IMR-90 (cell line): ENCODE results near the gene RTP5. TPM values are rescaled to one million over a fixed set of nuclear protein-coding genes. Genes with fewer than 3 reads are reported as not detected.

Source experiments
- ATAC-seq: fragments of 200-7000 bp; cut with Tn5 transposase; 2 replicates; pipeline ENCODE4 v1.9.1; 2020; ENCODE audit warnings: low read depth, mild to moderate bottlenecking, moderate library complexity
- BruUV-seq: library from RNA; stranded (reverse); fragments of 400-500 nt; replicated peaks from 2 replicates; lab custom pipeline; 2021; lab: Mats Ljungman, UMichigan
- CTCF ChIA-PET: fragments of 300-600 bp; formaldehyde crosslinking; extraction: SDS; loops from one replicate; lab custom pipeline; 2021; ENCODE audit warnings: antibody characterized with exemption; lab: Yijun Ruan, JAX
- POLR2A ChIA-PET: fragments of 300-600 bp; sonication (Branson Sonifier 250); formaldehyde crosslinking; loops from one replicate; lab custom pipeline; 2022; ENCODE audit warnings: antibody characterized with exemption; ENCODE audit not compliant: unreplicated experiment; lab: Charles Lee
- DNase-seq: peaks from one replicate; pipeline ENCODE4 v3.0.0; 2013
- H2AFZ ChIP-seq: replicated peaks from 2 replicates; pipeline ENCODE3; 2013; ENCODE audit warnings: low read length, mild to moderate bottlenecking; ENCODE audit not compliant: poor library complexity
- H2AK5ac ChIP-seq: 2 replicates; pipeline ENCODE4 v1.6.1; 2013; ENCODE audit warnings: low read depth, low read length, inconsistent platforms
- H2AK9ac ChIP-seq: replicated peaks from 2 replicates; pipeline ENCODE3; 2013; ENCODE audit warnings: mild to moderate bottlenecking, low read depth, low read length, moderate library complexity; ENCODE audit not compliant: poor library complexity
- H2BK120ac ChIP-seq: 2 replicates; pipeline ENCODE4 v1.6.1; 2013; ENCODE audit warnings: low read depth, low read length, inconsistent platforms
- H2BK15ac ChIP-seq: 3 replicates; pipeline ENCODE4 v1.6.1; 2013; ENCODE audit warnings: low read depth, low read length, inconsistent platforms
- H2BK20ac ChIP-seq: 2 replicates; pipeline ENCODE4 v1.6.1; 2013; ENCODE audit warnings: low read depth, mild to moderate bottlenecking, inconsistent platforms, low read length, moderate library complexity
- H2BK5ac ChIP-seq: 2 replicates; pipeline ENCODE4 v1.6.1; 2013; ENCODE audit warnings: mild to moderate bottlenecking, low read depth, low read length, inconsistent platforms; ENCODE audit not compliant: poor library complexity, severe bottlenecking
- H3K14ac ChIP-seq: replicated peaks from 2 replicates; pipeline ENCODE4 v1.6.1; 2013; ENCODE audit warnings: low read depth, low read length, inconsistent platforms
- H3K18ac ChIP-seq: 2 replicates; pipeline ENCODE4 v1.6.1; 2013; ENCODE audit warnings: low read depth, low read length, control low read depth
- H3K23ac ChIP-seq: 2 replicates; pipeline ENCODE4 v1.6.1; 2013; ENCODE audit warnings: low read depth, low read length, inconsistent platforms
- H3K27ac ChIP-seq: 2 replicates; pipeline ENCODE4 v1.5.1; 2013; ENCODE audit warnings: mild to moderate bottlenecking, control low read depth, low read length; ENCODE audit not compliant: insufficient read depth
- H3K27me3 ChIP-seq: 2 replicates; pipeline ENCODE4 v1.6.1; 2013; ENCODE audit warnings: low read length; ENCODE audit not compliant: control insufficient read depth, insufficient read depth
- H3K36me3 ChIP-seq: 2 replicates; pipeline ENCODE4 v1.6.1; 2013; ENCODE audit warnings: low read length, mixed read lengths; ENCODE audit not compliant: control insufficient read depth, insufficient read depth
- H3K4ac ChIP-seq: 2 replicates; pipeline ENCODE4 v1.6.1; 2013; ENCODE audit warnings: low read depth, low read length, inconsistent platforms
- H3K4me1 ChIP-seq: 2 replicates; pipeline ENCODE4 v1.6.1; 2013; ENCODE audit warnings: low read length, mixed read lengths; ENCODE audit not compliant: control insufficient read depth, insufficient read depth
- H3K4me2 ChIP-seq: 2 replicates; pipeline ENCODE4 v1.6.1; 2013; ENCODE audit warnings: low read depth, mild to moderate bottlenecking, control low read depth, low read length, moderate library complexity
- H3K4me3 ChIP-seq: 2 replicates; pipeline ENCODE4 v1.5.1; 2013; ENCODE audit warnings: low read depth, mild to moderate bottlenecking, control low read depth, low read length, moderate library complexity; ENCODE audit not compliant: insufficient read depth
- H3K56ac ChIP-seq: 2 replicates; pipeline ENCODE4 v1.6.1; 2013; ENCODE audit warnings: low read length, inconsistent platforms; ENCODE audit not compliant: insufficient read depth; ENCODE audit errors: extremely low read depth
- H3K79me1 ChIP-seq, 2 experiments: 2 replicates each; pipeline ENCODE4 v1.6.1; 2013; ENCODE audit warnings: low read length in 2 of 2, inconsistent platforms in 1 of 2, low read depth in 1 of 2
- H3K9ac ChIP-seq: 2 replicates; pipeline ENCODE4 v1.6.1; 2013; ENCODE audit warnings: low read depth, low read length, control low read depth
- H3K9me1 ChIP-seq: 2 replicates; pipeline ENCODE4 v1.6.1; 2013; ENCODE audit warnings: low read length, inconsistent platforms; ENCODE audit not compliant: insufficient read depth
- H3K9me3 ChIP-seq: 2 replicates; pipeline ENCODE4 v1.6.1; 2013; ENCODE audit warnings: low read length; ENCODE audit not compliant: control insufficient read depth, insufficient read depth
- H4K20me1 ChIP-seq: 2 replicates; pipeline ENCODE4 v1.6.1; 2013; ENCODE audit warnings: low read length, inconsistent platforms; ENCODE audit not compliant: insufficient read depth
- H4K5ac ChIP-seq: 2 replicates; pipeline ENCODE4 v1.6.1; 2013; ENCODE audit warnings: mild to moderate bottlenecking, low read depth, low read length, control low read depth
- H4K8ac ChIP-seq, 2 experiments: 2 replicates each; pipeline ENCODE4 v1.6.1; 2013; ENCODE audit warnings: low read depth in 2 of 2, low read length in 2 of 2, control low read depth in 1 of 2, inconsistent platforms in 1 of 2
- H4K91ac ChIP-seq: 2 replicates; pipeline ENCODE4 v1.6.1; 2013; ENCODE audit warnings: low read depth, low read length, inconsistent platforms; ENCODE audit not compliant: insufficient read depth
- CTCF ChIP-seq: conservative IDR thresholded peaks from 2 replicates; pipeline ENCODE4 v1.5.1; 2012; ENCODE audit warnings: mild to moderate bottlenecking, low read depth, low read length, improper control_type of control experiment
- MAZ ChIP-seq: IDR thresholded peaks from 2 replicates; pipeline ENCODE4 v1.6.1; 2012; ENCODE audit warnings: low read depth, mild to moderate bottlenecking, low read length, improper control_type of control experiment, moderate library complexity, borderline replicate concordance
- WGBS, 2 experiments: methylation state at CpG; one replicate each; pipeline versions ENCODE4 v1.1.5 to v1.1.7; 2013; ENCODE audit warnings: missing lambda C conversion rate in 2 of 2; ENCODE audit not compliant: insufficient read length in 1 of 2; ENCODE audit errors: extremely low coverage in 2 of 2; 5-methylcytosine and 5-hydroxymethylcytosine counted together
- dilution Hi-C: fragments of 300-500 bp; cut with HindIII; formaldehyde crosslinking; loops from one replicate; pipeline ENCODE4 v1.14.3; 2018; ENCODE audit warnings: low sequenced_read_pairs; ENCODE audit not compliant: unreplicated experiment
- in situ Hi-C: fragments of 300-500 bp; cut with MboI; formaldehyde crosslinking; loops from 3 replicates; pipeline ENCODE4 v1.14.3; 2019; ENCODE audit warnings: low sequenced_read_pairs, inconsistent platforms, mixed read lengths
- intact Hi-C: fragments of 100-400 bp; cut with micrococcal nuclease; formaldehyde crosslinking; loops from 2 replicates; pipeline ENCODE4 v1.10.0; 2022
- polyA plus RNA-seq, 3 experiments: library from polyadenylated mRNA; depleted of rRNA; stranded (reverse); fragments of >200 nt; gene quantifications; 2 replicates each; pipeline ENCODE4 v1.2.3, GENCODE V29; 2012; ENCODE audit warnings: low replicate concordance in 1 of 3
- total RNA-seq: library from RNA; depleted of rRNA; stranded (reverse); fragments of >200 nt; gene quantifications from 2 replicates; pipeline ENCODE4 v1.2.3, GENCODE V29; 2012

Gene RTP5
- total and polyA plus RNA-seq, 2 of the 4 experiments (the other 2 are of a cell fraction): not detected

- in situ Hi-C loops: no loop called here
- H2BK20ac ChIP-seq: no peak overlapping the region
- no peak overlapping the region for H3K56ac ChIP-seq
- H2AFZ ChIP-seq: peak overlapping the region; percentile 85
- H3K9me1 ChIP-seq: no peaks in the 10 kb centered on the region
- H3K36me3 ChIP-seq: no peaks in the 10 kb centered on the region
- DNase-seq: peak; percentile 22
- no peaks in the 10 kb centered on the region for H3K79me1 ChIP-seq
- H2AK9ac ChIP-seq: no peak overlapping the region
- no peak overlapping the region for H2BK5ac ChIP-seq
- TF ChIP-seq CTCF (peak; percentile 26; the same call in 1 of the 2 replicates), MAZ (no peak; the same call in 1 of the 2 replicates)
- H3K4me1 ChIP-seq: no peaks in the 10 kb centered on the region
- H3K9me3 ChIP-seq: no peaks in the 10 kb centered on the region
- no TSS peak for BruUV-seq
- H2BK120ac ChIP-seq: no peak overlapping the region
- H3K9ac ChIP-seq: 0 out of 2 replicates have a peak overlapping the region, but pooled peaks have one; percentile 5
- H4K5ac ChIP-seq: no peak overlapping the region
- no peaks in the 10 kb centered on the region for H4K20me1 ChIP-seq
- peak overlapping the region; percentile 11 for H3K4me3 ChIP-seq
- no peak overlapping the region for H3K18ac ChIP-seq
- H4K91ac ChIP-seq: no peak overlapping the region
- no peak overlapping the region for H2BK15ac ChIP-seq
- ATAC-seq: peak; percentile 95
- H3K23ac ChIP-seq: no peak overlapping the region
- no peak overlapping the region for H4K8ac ChIP-seq
- peaks cover 10% of the 10 kb centered on the region for H3K27me3 ChIP-seq
- no peak overlapping the region for H3K14ac ChIP-seq
- H2AK5ac ChIP-seq: no peak overlapping the region
- no peak overlapping the region for H3K4ac ChIP-seq
- ChIA-PET CTCF (no interaction called here), POLR2A (no interaction called here)
- WGBS, 2 experiments: 1% methylated on average over 52 of the region's 65 CpGs; no CpG with 5 or more reads in 1 of the 2 experiments
- peak overlapping the region; percentile 40 for H3K4me2 ChIP-seq
- no peak overlapping the region for H3K27ac ChIP-seq
- dilution Hi-C loops: no loop called here
- intact Hi-C loops: no loop called here
Measured at GRCh38 chr2:241844066-241844728, 25.3 kb upstream of the RTP5 start.
